Measurements from ENCODE around the gene TMEM151A. TPM values are rescaled to one million over a fixed set of nuclear protein-coding genes. Genes with fewer than 3 reads are reported as not detected.
A peak's percentile ranks its signal among the peaks of the same experiment; 100 is the strongest.

TMEM151A gene
- polyA plus RNA-seq, 3 donors, result 0.07 to 0.09 TPM; not detected in 1

DNA sequence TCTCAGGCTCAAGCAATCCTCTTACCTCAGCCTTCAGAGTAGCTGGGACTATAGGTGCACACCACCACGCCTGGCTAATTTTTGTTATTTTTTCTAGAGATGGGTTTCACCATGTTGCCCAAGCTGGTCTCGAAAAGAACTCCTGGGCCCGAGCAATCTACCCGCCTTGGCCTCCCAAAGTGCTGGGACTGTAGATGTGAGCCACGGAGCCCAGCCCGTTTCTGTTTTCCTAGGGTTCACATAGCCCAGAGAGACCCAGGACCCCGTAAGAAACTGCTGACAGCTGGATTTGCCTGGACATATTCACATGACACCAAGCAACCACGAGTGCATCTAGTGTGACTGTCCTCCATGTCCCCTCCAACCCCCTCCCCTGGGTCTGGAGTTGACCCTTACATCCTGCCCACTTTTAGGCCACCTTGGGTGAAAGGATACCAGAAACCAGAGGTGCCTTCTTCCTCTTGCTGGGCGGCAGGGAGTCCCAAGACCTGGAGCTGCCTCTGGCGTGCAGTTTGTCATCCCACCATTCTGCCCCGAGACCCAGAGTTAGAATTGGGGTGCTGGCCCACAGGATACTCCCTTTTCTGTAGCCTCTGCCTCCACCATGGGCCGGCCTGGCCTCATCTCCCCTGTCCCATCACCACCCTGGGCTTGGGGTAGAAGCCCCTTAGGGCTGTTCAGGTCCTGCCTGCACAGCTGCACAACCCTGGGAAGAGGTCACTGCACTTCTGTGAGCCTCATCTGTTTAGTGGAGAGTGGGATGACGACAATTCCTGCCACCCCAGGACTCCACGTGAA, 48.2 kb downstream of the TMEM151A start:
- no peak for DNase-seq (ENCODE audit: extremely low read depth in 1 of 11, low read depth in 9 of 11, low spot score in 4 of 11)

DNA sequence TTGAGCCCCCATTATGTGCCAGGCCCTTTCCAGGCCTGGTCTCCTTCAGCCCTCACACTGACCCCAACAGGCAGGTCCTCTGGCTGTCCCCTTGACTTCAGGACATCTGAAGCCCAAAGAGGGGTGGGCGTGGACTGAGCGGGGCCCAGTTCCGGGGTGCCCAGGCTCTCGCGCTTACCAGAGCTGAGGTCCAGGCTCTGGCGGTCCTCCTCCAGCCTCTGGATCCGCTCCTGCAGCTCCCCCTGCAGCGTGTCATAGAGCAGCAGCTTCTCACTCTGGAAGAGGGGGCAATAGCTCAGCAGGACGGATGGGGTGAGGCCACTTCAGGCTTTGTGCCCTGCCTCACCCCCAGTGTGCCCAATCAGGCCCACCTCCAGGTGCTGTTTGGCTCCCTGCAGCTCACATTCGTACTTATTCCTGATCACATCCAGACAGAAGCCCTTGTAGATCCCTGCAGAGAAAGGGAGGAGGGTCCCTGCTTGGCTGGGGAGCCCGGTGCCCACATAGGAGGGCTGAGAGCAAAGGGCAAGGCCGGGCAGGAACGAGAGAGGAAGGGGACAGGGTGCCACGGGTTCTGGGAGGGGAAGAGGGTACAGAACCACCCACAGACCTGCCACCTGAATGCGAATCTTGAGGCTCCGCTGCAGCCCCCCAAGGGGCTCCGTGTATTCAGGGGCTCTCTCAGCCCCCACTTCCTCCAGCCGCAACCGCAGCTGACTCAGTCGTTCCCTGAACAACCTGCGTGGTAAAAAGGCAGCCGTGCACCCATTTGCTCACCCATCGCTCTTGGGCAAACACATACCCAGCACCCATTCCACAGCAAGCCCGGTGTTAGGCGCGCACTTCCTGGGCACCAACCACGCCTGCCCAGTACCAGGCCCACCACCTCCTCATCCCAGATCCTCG, 49.2 kb downstream of the TMEM151A start:
- DNase-seq (ENCODE audit: extremely low read depth in 1 of 11, low read depth in 9 of 11, low spot score in 4 of 11), result no peak

DNA sequence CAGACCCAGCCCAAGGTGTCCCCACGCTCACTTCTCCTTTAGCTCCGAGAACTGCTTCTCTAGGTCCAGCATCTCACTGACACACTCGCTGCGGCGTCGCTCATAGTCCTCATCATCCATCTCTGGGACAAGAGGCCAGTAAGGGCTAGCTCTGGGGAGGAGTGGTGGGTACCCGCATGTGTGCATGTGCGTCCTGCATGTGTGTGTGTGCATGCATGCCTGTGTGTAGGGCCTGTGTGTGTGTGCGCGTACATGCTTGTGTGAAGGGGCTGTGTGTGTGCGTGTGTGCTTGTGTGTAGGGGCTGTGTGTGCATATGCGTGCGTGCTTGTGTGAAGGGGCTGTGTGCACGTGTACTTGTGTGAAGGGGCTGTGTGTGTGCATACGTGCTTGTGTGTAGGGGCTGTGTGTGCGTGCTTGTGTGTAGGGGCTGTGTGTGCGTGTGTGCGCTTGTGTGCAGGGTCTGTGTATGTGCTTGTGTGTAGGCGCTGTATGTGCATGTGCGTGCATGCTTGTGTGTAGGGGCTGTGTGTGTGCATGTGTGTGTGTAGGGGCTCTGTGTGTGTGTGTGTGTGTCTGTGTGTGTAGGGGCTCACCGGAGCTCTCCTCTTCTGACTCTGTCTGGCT, 49.9 kb downstream of the TMEM151A start:
- DNase-seq (ENCODE audit: extremely low read depth in 1 of 11, low read depth in 9 of 11, low spot score in 4 of 11), result no peak

DNA sequence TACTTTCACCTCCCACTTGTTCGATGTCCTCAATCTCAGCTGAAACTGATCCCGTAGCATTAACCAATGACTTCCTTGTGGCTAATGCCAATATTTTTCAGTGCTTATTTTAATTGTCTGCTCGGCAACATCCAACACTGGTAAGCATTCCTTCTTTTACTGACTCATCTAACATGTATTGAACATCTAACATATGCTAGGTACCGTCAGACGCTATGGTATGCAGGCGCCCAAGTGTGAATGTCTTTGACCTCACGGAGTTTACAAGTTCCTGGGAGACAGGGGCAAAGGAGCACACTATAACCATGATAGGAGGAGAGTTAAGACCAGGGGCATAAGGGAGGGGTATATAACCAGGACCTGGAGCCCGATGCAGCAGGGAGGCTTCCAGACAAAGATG, 51.5 kb downstream of the TMEM151A start:
- no peak for DNase-seq (ENCODE audit: extremely low read depth in 1 of 11, low read depth in 9 of 11, low spot score in 4 of 11)

DNA sequence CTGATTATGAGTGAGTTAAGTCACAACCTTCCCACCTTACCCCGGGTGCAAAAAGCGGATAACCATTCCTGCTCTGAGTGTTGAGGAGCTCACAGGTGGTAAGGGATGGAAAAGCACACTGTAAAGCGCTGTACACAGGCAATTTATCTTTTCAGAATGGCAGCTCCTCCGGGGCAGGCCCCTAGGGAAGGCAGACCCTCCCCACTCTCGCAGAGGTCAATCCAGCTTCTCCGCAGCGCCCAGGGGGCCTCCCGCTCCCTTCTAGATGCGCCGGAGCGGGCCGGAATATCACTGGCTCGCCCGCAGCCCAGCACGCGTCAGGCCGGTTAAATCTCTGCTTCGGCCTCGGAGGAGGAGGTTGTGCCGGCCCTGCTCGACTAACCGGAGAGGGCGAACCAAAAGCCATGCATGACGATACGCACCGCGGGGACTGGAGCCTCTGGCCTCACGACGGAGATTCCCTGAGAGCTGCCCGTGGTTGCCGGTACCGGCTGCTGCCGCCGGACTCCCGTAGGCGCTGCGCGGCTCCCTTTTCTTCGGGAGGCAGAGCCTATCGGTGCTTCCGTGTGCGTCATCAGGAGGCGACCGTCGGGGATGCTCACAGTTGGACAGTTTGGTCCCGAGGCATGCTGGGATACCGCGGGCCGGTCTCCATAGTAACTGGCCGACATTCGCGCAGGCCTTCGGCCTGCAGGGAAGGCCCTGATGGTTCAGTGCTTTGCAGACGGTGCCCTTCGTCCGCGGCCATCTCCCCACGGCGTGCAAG, 53.0 kb downstream of the TMEM151A start, which contains the start of gene BRMS1:
Gene BRMS1 (minus strand): TSS at position 555 of the 766 bp plus-strand sequence. CDS start 2,870 bp downstream, outside the sequence.
- peak; percentile 92 to 98 (median 96) for DNase-seq (ENCODE audit: extremely low read depth in 1 of 11, low read depth in 9 of 11, low spot score in 4 of 11)

DNA sequence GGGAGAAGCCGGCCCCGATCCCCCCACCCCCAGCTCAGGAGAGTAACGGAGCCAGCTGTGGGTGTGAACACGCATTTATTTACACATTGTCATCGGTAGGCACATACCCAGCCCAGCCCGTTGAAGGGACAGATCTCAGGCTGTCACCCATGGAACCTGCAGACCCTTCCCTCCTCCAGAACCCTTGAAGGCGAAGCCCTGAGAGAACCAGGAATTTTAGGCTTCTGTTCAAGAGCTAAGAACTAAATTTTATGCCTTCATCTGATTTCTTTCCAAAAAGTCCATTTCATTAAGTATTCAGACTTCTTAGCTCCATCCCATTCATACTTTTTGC, 53.6 kb downstream of the TMEM151A start:
- DNase-seq (ENCODE audit: extremely low read depth in 1 of 11, low read depth in 9 of 11, low spot score in 4 of 11), result no peak

Other genes starting within 250 kb of the TMEM151A start
- gene GAL3ST3, start 242.7 kb upstream of the TMEM151A start, polyA plus RNA-seq (ENCODE audit: insufficient read length in 3 of 3), result 1 to 10 TPM; 3.6 to 6.7 (median 6.6) TPM
- 100 to 1,000 TPM; 237 to 257 (median 251) TPM for gene SF3B2, start 239.5 kb upstream of the TMEM151A start, polyA plus RNA-seq (ENCODE audit: insufficient read length in 3 of 3)
- 10 to 100 TPM; 48.0 to 59.2 (median 53.1) TPM for gene PACS1, start 221.6 kb upstream of the TMEM151A start, polyA plus RNA-seq (ENCODE audit: insufficient read length in 3 of 3)
- gene KLC2, start 34.2 kb upstream of the TMEM151A start, polyA plus RNA-seq (ENCODE audit: insufficient read length in 3 of 3), result 10 to 100 TPM; 18.5 to 29.5 (median 27.7) TPM
- gene RAB1B, start 23.3 kb upstream of the TMEM151A start, polyA plus RNA-seq (ENCODE audit: insufficient read length in 3 of 3), result 100 to 1,000 TPM; 106 to 142 (median 126) TPM
- 1 to 10 TPM; 1.9 to 3.8 (median 3.7) TPM for gene CNIH2, start 13.7 kb upstream of the TMEM151A start, polyA plus RNA-seq (ENCODE audit: insufficient read length in 3 of 3)
- 10 to 100 TPM; 43.3 to 61.5 (median 57.3) TPM for gene YIF1A, start 2.8 kb upstream of the TMEM151A start, polyA plus RNA-seq (ENCODE audit: insufficient read length in 3 of 3)
- 10 to 100 TPM; 56.2 to 88.4 (median 60.0) TPM for gene CD248, start 25.1 kb downstream of the TMEM151A start, polyA plus RNA-seq (ENCODE audit: insufficient read length in 3 of 3)
- gene RIN1, start 44.5 kb downstream of the TMEM151A start, polyA plus RNA-seq (ENCODE audit: insufficient read length in 3 of 3), result 1 to 10 TPM; 1.9 to 3.6 (median 2.8) TPM
- gene BRMS1, start 53.2 kb downstream of the TMEM151A start, polyA plus RNA-seq (ENCODE audit: insufficient read length in 3 of 3), result 10 to 100 TPM; 27.0 to 35.4 (median 32.8) TPM
- gene B4GAT1, start 55.7 kb downstream of the TMEM151A start, polyA plus RNA-seq (ENCODE audit: insufficient read length in 3 of 3), result 10 to 100 TPM; 47.9 to 56.7 (median 51.3) TPM
- 10 to 100 TPM; 18.0 to 24.8 (median 22.0) TPM for gene SLC29A2, start 79.9 kb downstream of the TMEM151A start, polyA plus RNA-seq (ENCODE audit: insufficient read length in 3 of 3)
- under 1 TPM; 0.09 to 0.50 (median 0.30) TPM for gene NPAS4, start 129.1 kb downstream of the TMEM151A start, polyA plus RNA-seq (ENCODE audit: insufficient read length in 3 of 3)
- gene MRPL11, start 147.0 kb downstream of the TMEM151A start, polyA plus RNA-seq (ENCODE audit: insufficient read length in 3 of 3), result 10 to 100 TPM; 68.5 to 82.4 (median 73.3) TPM
- gene PELI3, start 175.0 kb downstream of the TMEM151A start, polyA plus RNA-seq (ENCODE audit: insufficient read length in 3 of 3), result 1 to 10 TPM; 4.1 to 6.3 (median 5.9) TPM
- 10 to 100 TPM; 20.0 to 26.1 (median 23.6) TPM for gene DPP3, start 188.5 kb downstream of the TMEM151A start, polyA plus RNA-seq (ENCODE audit: insufficient read length in 3 of 3)
- gene BBS1, start 218.7 kb downstream of the TMEM151A start, polyA plus RNA-seq (ENCODE audit: insufficient read length in 3 of 3), result 10 to 100 TPM; 71.3 to 92.4 (median 71.7) TPM

Data from renal cortex interstitium (tissue), 11 donors.